GM12878 (cell line): Measurements from ENCODE around the gene RWDD2A.

Source experiments
- ZNF274 ChIP-seq: IDR thresholded peaks from one replicate; pipeline ENCODE4 v1.8.0; 2011; ENCODE audit not compliant: insufficient read length, insufficient read depth
- TF ChIP-seq, protein P1 (sequence below), 3 experiments: IDR thresholded peaks in 2 of 3; conservative IDR thresholded peaks in 1 of 3; 2 replicates each; pipeline ENCODE4 v1.5.1; 2011; ENCODE audit warnings: low read depth in 3 of 3, low read length in 3 of 3, mild to moderate bottlenecking in 3 of 3, control low read depth in 2 of 3, moderate library complexity in 2 of 3, inconsistent platforms in 1 of 3, mixed read lengths in 1 of 3; ENCODE audit not compliant: control insufficient read depth in 2 of 3, insufficient read depth in 1 of 3; ENCODE audit errors: extremely low read depth in 1 of 3

DNA sequence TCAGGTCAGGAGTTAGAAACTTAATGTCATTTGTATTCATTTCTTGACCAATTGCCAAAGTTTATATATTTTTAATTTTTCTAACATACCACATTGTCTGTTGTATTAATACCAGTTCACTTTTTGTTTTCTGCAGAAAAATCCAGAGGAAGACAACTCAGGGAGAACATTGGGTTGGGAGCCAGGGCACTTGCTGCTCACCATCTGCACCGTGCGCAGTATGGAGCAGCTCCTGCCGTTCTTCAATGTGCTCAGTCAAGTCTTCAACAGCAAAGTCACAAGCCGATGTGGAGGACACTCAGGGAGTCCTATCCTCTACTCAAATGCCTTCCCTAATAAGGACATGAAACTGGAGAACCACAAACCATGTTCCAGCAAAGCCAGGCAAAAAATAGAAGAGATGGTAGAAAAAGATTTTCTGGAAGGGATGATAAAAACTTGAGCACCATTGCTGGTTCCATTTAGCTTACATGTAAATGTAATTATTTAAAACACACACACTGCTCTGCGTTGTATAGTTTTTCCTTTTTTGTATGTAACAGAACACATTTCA lies 25.4 kb upstream of the RWDD2A start:
- no peak for TF ChIP-seq ZNF274
- TF ChIP-seq, protein P1, sequence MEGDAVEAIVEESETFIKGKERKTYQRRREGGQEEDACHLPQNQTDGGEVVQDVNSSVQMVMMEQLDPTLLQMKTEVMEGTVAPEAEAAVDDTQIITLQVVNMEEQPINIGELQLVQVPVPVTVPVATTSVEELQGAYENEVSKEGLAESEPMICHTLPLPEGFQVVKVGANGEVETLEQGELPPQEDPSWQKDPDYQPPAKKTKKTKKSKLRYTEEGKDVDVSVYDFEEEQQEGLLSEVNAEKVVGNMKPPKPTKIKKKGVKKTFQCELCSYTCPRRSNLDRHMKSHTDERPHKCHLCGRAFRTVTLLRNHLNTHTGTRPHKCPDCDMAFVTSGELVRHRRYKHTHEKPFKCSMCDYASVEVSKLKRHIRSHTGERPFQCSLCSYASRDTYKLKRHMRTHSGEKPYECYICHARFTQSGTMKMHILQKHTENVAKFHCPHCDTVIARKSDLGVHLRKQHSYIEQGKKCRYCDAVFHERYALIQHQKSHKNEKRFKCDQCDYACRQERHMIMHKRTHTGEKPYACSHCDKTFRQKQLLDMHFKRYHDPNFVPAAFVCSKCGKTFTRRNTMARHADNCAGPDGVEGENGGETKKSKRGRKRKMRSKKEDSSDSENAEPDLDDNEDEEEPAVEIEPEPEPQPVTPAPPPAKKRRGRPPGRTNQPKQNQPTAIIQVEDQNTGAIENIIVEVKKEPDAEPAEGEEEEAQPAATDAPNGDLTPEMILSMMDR (IDR thresholded peaks at IDR 0.05 in 2 of 3, conservative IDR thresholded peaks at IDR 0.05 in 1 of 3; ENCODE audit: control insufficient read depth in 2 of 3, extremely low read depth in 1 of 3, insufficient read depth in 1 of 3, low read depth in 3 of 3, low read length in 3 of 3), result no peak
